Measurements from ENCODE around the gene PCCA. TPM values are rescaled to one million over a fixed set of nuclear protein-coding genes. Genes with fewer than 3 reads are reported as not detected.

The PCCA gene
- total and polyA plus RNA-seq, 4 donors = 30.1 to 160 (median 76.3) TPM

DNA sequence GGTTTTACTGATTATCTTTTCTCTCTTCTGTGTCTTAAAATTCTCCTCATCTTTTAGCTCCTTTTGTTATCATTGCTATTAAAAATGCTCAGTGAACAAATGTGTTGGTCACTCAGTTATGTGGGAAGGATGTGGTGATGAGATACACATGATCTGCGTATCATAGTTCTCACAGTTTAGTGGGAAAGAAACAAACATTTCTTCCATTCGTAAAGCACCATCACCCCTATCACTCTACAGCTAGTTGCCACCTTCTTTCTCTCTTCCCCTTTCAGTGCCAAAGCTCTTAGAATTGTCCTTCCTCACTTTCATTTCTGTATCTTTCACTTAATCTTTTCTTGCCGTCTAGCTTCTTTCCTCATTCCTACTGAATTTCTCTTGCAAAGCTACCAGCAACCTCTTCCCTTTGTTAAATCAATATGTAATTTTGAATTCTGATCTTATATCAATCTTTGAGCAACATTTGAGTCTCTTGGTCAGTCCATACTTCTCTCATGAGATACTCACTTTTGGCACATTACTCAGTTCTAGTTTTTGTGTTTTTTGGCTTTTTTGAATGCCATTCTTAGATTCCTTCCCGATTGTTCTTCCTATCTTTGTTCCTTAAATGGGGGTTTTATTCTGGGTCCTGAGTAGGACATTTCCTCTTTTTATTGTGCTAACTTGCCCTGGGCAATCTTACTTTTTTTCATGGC, 122.3 kb downstream of the PCCA start:
- 91% methylated on average over 4 of the region's 4 CpGs for WGBS
- H3K27ac ChIP-seq (ENCODE audit: low read depth in 1 of 2, low read length in 2 of 2) = no peak overlapping the region

More for the DNA sequence above, 122.3 kb downstream of the PCCA start:
- H3K9ac ChIP-seq (ENCODE audit: low read depth in 1 of 2, low read length in 2 of 2) = no peak overlapping the region
- H3K4me1 ChIP-seq (ENCODE audit: control insufficient read depth in 4 of 4, insufficient read depth in 4 of 4, low read length in 3 of 4) = peaks cover 0 to 1% (median 0%) of the 10 kb centered on the region in 4 donors
- H3K9me3 ChIP-seq (ENCODE audit: control insufficient read depth in 4 of 4, low read length in 3 of 4) = no peaks in the 10 kb centered on the region
- no peak for DNase-seq (ENCODE audit: low spot score)
- no peaks in the 10 kb centered on the region for H3K27me3 ChIP-seq (ENCODE audit: control insufficient read depth in 4 of 4, insufficient read depth in 4 of 4, low read length in 3 of 4)
- no peak overlapping the region for H3K4me3 ChIP-seq (ENCODE audit: low read depth in 1 of 3, low read length in 3 of 3)
- H3K36me3 ChIP-seq (ENCODE audit: control insufficient read depth in 4 of 4, insufficient read depth in 3 of 4, low read depth in 1 of 4, low read length in 3 of 4) = peaks cover 4 to 18% (median 11%) of the 10 kb centered on the region in 4 donors
- TF ChIP-seq JUND (IDR thresholded peaks at IDR 0.05) (no peak), RXRA (IDR thresholded peaks at IDR 0.05) (no peak), RAD21 (IDR thresholded peaks at IDR 0.05) (no peak), HNF4G (IDR thresholded peaks at IDR 0.05) (no peak), FOXA2 (IDR thresholded peaks at IDR 0.05) (no peak), TAF1 (conservative IDR thresholded peaks at IDR 0.05) (no peak), NR2F2 (IDR thresholded peaks at IDR 0.05) (no peak), GABPA (IDR thresholded peaks at IDR 0.05 in 1 of 2, conservative IDR thresholded peaks at IDR 0.05 in 1 of 2) (no peak), HNF4A (conservative IDR thresholded peaks at IDR 0.05) (no peak), YY1 (IDR thresholded peaks at IDR 0.05) (no peak), EGR1 (IDR thresholded peaks at IDR 0.05; ENCODE audit: low read depth in 2 of 2) (no peak), SP1 (IDR thresholded peaks at IDR 0.05) (no peak), FOXA1 (IDR thresholded peaks at IDR 0.05) (no peak)
- TF ChIP-seq, protein P1, sequence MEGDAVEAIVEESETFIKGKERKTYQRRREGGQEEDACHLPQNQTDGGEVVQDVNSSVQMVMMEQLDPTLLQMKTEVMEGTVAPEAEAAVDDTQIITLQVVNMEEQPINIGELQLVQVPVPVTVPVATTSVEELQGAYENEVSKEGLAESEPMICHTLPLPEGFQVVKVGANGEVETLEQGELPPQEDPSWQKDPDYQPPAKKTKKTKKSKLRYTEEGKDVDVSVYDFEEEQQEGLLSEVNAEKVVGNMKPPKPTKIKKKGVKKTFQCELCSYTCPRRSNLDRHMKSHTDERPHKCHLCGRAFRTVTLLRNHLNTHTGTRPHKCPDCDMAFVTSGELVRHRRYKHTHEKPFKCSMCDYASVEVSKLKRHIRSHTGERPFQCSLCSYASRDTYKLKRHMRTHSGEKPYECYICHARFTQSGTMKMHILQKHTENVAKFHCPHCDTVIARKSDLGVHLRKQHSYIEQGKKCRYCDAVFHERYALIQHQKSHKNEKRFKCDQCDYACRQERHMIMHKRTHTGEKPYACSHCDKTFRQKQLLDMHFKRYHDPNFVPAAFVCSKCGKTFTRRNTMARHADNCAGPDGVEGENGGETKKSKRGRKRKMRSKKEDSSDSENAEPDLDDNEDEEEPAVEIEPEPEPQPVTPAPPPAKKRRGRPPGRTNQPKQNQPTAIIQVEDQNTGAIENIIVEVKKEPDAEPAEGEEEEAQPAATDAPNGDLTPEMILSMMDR (IDR thresholded peaks at IDR 0.05; ENCODE audit: low read depth, low read length, missing input control) = no peak
- TF ChIP-seq, protein P2, sequence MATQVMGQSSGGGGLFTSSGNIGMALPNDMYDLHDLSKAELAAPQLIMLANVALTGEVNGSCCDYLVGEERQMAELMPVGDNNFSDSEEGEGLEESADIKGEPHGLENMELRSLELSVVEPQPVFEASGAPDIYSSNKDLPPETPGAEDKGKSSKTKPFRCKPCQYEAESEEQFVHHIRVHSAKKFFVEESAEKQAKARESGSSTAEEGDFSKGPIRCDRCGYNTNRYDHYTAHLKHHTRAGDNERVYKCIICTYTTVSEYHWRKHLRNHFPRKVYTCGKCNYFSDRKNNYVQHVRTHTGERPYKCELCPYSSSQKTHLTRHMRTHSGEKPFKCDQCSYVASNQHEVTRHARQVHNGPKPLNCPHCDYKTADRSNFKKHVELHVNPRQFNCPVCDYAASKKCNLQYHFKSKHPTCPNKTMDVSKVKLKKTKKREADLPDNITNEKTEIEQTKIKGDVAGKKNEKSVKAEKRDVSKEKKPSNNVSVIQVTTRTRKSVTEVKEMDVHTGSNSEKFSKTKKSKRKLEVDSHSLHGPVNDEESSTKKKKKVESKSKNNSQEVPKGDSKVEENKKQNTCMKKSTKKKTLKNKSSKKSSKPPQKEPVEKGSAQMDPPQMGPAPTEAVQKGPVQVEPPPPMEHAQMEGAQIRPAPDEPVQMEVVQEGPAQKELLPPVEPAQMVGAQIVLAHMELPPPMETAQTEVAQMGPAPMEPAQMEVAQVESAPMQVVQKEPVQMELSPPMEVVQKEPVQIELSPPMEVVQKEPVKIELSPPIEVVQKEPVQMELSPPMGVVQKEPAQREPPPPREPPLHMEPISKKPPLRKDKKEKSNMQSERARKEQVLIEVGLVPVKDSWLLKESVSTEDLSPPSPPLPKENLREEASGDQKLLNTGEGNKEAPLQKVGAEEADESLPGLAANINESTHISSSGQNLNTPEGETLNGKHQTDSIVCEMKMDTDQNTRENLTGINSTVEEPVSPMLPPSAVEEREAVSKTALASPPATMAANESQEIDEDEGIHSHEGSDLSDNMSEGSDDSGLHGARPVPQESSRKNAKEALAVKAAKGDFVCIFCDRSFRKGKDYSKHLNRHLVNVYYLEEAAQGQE (IDR thresholded peaks at IDR 0.05) = no peak
- TF ChIP-seq, protein P3, sequence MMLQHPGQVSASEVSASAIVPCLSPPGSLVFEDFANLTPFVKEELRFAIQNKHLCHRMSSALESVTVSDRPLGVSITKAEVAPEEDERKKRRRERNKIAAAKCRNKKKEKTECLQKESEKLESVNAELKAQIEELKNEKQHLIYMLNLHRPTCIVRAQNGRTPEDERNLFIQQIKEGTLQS (IDR thresholded peaks at IDR 0.05) = no peak
- TF ChIP-seq, protein P4, sequence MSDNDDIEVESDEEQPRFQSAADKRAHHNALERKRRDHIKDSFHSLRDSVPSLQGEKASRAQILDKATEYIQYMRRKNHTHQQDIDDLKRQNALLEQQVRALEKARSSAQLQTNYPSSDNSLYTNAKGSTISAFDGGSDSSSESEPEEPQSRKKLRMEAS (IDR thresholded peaks at IDR 0.05) = no peak
- TF ChIP-seq, protein P5, sequence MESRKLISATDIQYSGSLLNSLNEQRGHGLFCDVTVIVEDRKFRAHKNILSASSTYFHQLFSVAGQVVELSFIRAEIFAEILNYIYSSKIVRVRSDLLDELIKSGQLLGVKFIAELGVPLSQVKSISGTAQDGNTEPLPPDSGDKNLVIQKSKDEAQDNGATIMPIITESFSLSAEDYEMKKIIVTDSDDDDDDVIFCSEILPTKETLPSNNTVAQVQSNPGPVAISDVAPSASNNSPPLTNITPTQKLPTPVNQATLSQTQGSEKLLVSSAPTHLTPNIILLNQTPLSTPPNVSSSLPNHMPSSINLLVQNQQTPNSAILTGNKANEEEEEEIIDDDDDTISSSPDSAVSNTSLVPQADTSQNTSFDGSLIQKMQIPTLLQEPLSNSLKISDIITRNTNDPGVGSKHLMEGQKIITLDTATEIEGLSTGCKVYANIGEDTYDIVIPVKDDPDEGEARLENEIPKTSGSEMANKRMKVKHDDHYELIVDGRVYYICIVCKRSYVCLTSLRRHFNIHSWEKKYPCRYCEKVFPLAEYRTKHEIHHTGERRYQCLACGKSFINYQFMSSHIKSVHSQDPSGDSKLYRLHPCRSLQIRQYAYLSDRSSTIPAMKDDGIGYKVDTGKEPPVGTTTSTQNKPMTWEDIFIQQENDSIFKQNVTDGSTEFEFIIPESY (IDR thresholded peaks at IDR 0.05) = no peak

All from liver (tissue), 9 donors.